PFSK-1 (cell line): ENCODE data around the gene GANAB.

Experiments
- POLR2AphosphoS5 ChIP-seq: IDR thresholded peaks from 2 replicates; pipeline ENCODE4 v1.6.1; 2012; ENCODE audit warnings: low read depth, mild to moderate bottlenecking, control low read depth, low read length, moderate library complexity
- REST ChIP-seq, 2 experiments: IDR thresholded peaks; 2 replicates each; pipeline versions ENCODE4 v1.6.1 to v1.8.0; 2011 to 2012; ENCODE audit warnings: low read depth in 2 of 2, low read length in 2 of 2, control low read depth in 1 of 2, inconsistent platforms in 1 of 2, mild to moderate bottlenecking in 1 of 2, moderate library complexity in 1 of 2; ENCODE audit not compliant: insufficient read depth in 1 of 2
- SIN3A ChIP-seq: IDR thresholded peaks from 2 replicates; pipeline ENCODE4 v1.6.1; 2012; ENCODE audit warnings: mild to moderate bottlenecking, low read length, moderate library complexity, borderline replicate concordance; ENCODE audit not compliant: insufficient read depth
- TAF1 ChIP-seq: IDR thresholded peaks from 2 replicates; pipeline ENCODE4 v1.6.1; 2012; ENCODE audit warnings: low read length, control low read depth, borderline replicate concordance; ENCODE audit not compliant: insufficient read depth

DNA sequence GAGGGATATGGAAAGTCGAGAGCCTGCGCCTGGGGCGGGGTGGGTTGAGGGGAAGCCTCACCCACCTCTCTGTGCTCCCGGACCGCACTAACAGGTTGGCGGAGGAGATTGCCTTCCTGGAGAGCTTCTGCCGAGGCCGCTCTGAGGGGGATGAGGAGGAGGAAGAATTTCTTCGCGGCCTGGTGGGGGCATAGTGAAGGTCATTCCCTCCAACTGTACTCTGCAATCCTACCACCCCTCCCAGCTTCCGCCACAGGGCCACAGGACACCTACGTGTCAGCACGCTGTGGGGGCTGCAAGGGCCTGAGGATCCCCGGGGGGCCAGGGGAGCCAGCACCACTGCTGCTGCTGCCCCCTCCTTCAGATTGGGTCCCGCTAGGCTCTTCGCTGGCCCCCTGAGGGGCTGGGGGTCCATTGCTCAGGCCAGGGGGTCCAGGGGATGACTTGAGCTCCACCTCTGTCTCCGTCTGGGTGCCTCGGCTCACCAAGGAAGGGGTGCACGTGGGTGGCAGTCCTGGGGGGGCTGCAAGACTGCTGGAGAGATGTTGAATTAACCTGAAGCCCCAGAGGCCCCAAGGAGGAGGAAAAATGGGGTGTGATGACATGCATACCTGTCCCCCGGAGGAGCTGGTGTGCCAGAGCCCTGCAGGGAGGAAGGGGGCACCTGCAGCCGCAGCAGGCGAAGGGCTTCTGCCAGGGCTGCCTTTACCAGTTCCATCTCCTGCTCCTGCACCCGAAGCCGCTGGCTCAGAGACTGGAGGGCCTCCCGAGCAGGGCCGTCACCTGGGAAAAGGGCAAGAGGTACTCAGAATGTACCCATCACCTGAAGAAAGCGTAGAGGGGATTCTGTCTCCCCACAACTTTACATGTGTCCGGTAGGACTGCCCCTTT, 35.4 kb downstream of the GANAB start:
- TF ChIP-seq POLR2AphosphoS5 (no peak), TAF1 (no peak), SIN3A (no peak), REST (IDR thresholded peaks at IDR 0.05; ENCODE audit: insufficient read depth in 1 of 2, low read depth in 2 of 2, low read length in 2 of 2) (no peak)
